Mesangial cell (primary cell): ENCODE data around the gene HSH2D. TPM values are rescaled to one million over a fixed set of nuclear protein-coding genes. Genes with fewer than 3 reads are reported as not detected.

Experiments
- total RNA-seq: library from RNA; depleted of rRNA; stranded (reverse); fragments of >200 nt; gene quantifications from 2 replicates; pipeline ENCODE4 v1.2.3, GENCODE V29; 2015

HSH2D gene, protein sequence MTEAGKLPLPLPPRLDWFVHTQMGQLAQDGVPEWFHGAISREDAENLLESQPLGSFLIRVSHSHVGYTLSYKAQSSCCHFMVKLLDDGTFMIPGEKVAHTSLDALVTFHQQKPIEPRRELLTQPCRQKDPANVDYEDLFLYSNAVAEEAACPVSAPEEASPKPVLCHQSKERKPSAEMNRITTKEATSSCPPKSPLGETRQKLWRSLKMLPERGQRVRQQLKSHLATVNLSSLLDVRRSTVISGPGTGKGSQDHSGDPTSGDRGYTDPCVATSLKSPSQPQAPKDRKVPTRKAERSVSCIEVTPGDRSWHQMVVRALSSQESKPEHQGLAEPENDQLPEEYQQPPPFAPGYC
- total RNA-seq = not detected in 2 replicates

DNA sequence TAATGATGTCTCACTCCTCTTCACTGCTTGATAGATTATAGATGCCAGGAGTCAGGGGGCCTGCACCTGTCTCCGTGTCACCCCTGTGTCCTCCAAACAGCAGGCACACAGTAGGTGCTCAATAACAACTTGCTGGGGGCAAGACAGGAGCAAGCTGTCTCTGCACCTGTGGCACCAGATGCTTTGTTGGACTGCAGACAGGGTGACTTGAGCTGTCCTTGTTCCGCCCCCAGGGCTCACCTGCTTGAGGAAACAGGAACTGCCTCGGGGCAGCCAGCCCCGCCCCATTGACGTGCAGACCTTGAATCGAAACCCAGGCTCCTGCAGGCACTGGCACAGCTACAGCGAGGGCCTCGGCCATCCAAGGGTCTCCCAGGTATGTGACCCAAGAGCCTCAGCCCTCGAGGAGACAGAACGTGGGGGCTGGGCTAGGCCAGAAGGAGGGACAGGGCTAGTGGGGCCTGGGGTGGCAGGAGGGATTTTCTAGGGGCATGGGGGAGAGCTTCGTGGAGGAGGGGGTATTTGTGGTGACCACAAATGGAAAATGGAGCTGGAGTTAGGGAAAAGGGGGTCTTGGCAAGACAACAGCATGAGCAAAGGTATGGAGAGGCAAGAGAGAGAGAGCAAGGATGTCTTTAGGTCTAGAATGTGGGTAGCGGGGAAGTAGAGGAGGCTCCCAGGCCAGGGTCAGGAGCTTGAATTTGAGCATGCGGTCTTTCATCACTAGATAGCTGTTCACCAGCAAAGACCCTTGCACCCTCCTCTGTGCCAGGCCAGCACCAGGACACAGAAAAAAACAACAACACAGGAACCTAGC lies at the start of gene HSH2D:
Gene HSH2D (plus strand): TSS at position 287 of the 817 bp plus-strand sequence. CDS start 5,066 bp downstream, outside the sequence.

DNA sequence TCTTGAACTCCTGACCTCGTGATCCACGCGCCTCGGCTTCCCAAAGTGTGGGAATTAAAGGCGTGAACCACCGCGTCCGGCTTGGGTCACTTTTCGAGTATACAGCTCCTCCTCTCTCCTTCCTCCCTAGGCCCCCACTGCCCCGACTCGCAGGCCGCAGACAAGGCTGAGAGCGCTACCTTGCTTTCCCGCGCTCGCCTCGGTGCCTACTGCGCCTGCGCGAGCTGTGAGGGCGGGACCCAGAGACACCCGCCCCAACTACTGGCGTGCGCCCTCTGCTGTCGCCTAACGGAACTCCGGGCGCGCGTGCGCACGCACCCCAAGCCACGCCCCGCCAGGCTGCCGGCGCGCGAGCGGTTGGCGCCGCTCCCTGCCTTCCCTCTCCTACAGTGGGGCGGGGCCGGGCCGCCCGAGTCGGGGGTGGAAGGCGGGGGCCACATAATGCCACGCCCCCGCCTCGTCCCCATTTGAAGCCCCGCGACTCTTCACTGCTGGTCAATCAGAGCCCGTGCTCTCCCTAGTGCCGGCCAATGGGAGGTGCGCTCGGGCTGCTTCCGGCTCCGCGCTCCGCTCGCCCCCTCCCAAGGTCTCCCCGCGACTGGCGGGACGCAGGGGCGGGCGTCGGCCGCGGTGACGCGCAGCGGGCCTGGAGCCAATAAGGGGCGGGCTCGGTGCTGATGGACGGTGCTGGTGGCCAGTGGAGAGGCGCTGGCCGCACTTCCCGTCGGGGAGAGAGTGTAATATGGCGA lies 32.2 kb upstream of the HSH2D start, which contains the start of gene RAB8A:
Gene RAB8A (plus strand): TSS at position 730 of the 749 bp plus-strand sequence. CDS start 13 bp downstream, at position 743.

DNA sequence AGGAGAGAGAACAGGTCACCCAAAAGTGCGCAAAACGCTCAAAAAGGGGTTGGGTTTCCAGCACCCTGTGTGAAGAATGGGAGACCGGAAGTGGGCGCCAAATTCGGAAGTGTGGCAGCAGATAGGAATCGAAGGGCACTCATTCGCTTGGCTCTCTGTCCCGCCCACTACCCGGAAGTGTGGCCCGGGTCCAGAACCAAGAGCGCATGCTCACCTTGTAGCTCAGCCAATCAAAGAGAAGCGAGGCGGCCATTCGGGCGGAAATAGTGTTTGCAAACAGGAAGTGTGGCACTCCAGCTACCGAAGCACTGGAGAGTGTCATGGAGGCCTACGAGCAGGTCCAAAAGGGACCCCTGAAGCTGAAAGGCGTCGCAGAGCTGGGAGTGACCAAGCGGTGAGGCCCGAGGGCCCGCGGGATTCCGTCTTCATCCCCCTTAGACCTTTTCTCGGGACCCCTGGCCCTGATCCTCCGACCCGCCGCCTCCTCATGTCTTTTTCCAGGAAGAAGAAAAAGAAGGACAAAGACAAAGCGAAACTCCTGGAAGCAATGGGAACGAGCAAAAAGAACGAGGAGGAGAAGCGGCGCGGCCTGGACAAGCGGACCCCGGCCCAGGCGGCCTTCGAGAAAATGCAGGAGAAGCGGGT lies 41.8 kb downstream of the HSH2D start, which contains the start of gene FAM32A:
Gene FAM32A (plus strand): TSS at position 288 of the 645 bp plus-strand sequence. CDS start 33 bp downstream, at position 321.

DNA sequence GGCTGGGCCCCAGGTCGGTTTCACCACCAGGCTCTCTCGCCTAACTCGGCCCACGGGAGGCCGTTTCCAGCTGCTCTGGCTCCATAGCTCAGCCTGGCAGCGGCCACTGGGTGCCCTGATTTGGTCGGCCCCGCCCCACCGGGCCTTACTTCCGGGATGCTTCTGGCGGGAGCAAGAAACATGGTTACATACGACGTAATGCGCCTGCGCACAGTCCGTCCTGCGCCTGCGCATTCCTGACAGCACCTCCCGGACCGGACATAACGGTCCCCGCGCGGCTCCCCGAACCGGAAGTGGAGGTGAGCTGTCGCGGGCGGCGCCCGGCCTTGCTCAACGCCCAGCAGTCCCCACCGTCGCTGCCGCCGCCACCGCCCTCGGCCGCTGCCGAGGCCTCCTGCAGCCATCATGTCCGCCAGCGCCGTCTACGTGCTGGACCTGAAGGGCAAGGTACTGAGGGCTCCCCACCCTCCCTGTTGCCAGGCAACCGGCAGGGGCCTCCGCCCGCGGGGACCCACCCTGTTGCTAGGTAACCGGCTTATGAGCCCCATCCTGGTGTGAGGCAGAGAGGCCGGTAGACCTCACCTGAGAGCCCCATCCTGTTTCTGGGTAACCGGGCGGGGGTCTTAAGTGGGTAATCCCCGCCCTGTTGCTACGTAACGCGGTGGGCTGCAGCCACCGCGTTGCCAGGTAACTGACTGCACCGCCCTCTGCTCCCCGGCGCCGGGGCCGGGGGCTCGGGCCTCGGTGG lies 54.3 kb downstream of the HSH2D start, which contains the start of gene AP1M1:
Gene AP1M1 (plus strand): TSS at position 290 of the 748 bp plus-strand sequence. CDS start 116 bp downstream, at position 406.

Other genes starting within 250 kb of the HSH2D start
- 0.16 TPM in 1 of 2 replicates, not detected in the other for gene CYP4F2, start 245.6 kb upstream of the HSH2D start, total RNA-seq
- gene CYP4F11, start 209.2 kb upstream of the HSH2D start, total RNA-seq = not detected in 2 replicates
- gene OR10H4, start 194.7 kb upstream of the HSH2D start, total RNA-seq = not detected in 2 replicates
- 406 and 723 TPM in 2 replicates for gene TPM4, start 67.2 kb upstream of the HSH2D start, total RNA-seq
- gene RAB8A, start 31.8 kb upstream of the HSH2D start, total RNA-seq = 45.4 and 80.0 TPM in 2 replicates
- gene CIB3, start 29.8 kb downstream of the HSH2D start, total RNA-seq = not detected in 2 replicates
- gene FAM32A, start 41.7 kb downstream of the HSH2D start, total RNA-seq = 75.9 and 83.8 TPM in 2 replicates
- 122 and 175 TPM in 2 replicates for gene AP1M1, start 54.2 kb downstream of the HSH2D start, total RNA-seq
- gene KLF2, start 181.1 kb downstream of the HSH2D start, total RNA-seq = 1.3 and 3.4 TPM in 2 replicates